Neural cell (in vitro differentiated cells): Measurements from ENCODE around the gene WFDC5. TPM values are rescaled to one million over a fixed set of nuclear protein-coding genes. Genes with fewer than 3 reads are reported as not detected.

ENCODE experiments used
- H2AFZ ChIP-seq: fragments of 200-600, 300-800 bp; sonication (generic), shearing (Covaris generic); 2 replicates; pipeline ENCODE4 v1.6.0; 2014; ENCODE audit warnings: low read depth, mild to moderate bottlenecking, antibody characterized with exemption, low read length, moderate library complexity
- H3F3A ChIP-seq: fragments of 200-600 bp; shearing (Covaris generic); 2 replicates; pipeline ENCODE4 v1.6.1; 2016; ENCODE audit warnings: mild to moderate bottlenecking, moderate library complexity, mixed read lengths, antibody characterized with exemption, low read length; ENCODE audit not compliant: insufficient read depth, poor library complexity, severe bottlenecking
- H3K27ac ChIP-seq: fragments of 200-600, 300-800 bp; sonication (generic), shearing (Covaris generic); 2 replicates; pipeline ENCODE4 v1.5.1; 2014; ENCODE audit warnings: mild to moderate bottlenecking, low read length, moderate library complexity
- H3K27me3 ChIP-seq: fragments of 300-800, 200-600 bp; sonication (generic), shearing (Covaris generic); 2 replicates; pipeline ENCODE4 v1.6.0; 2014; ENCODE audit warnings: mild to moderate bottlenecking, low read depth, low read length, moderate library complexity; ENCODE audit not compliant: insufficient read depth
- H3K36me3 ChIP-seq: fragments of 300-800, 200-600 bp; sonication (generic), shearing (Covaris generic); 2 replicates; pipeline ENCODE4 v1.5.1; 2014; ENCODE audit warnings: mild to moderate bottlenecking, antibody characterized with exemption, low read length, moderate library complexity; ENCODE audit not compliant: insufficient read depth
- H3K4me2 ChIP-seq: fragments of 300-800, 200-600 bp; sonication (generic), shearing (Covaris generic); 2 replicates; pipeline ENCODE4 v1.6.0; 2014; ENCODE audit warnings: mild to moderate bottlenecking, low read length
- H3K4me3 ChIP-seq: fragments of 300-800, 200-600 bp; sonication (generic), shearing (Covaris generic); 2 replicates; pipeline ENCODE4 v1.5.1; 2014; ENCODE audit warnings: mild to moderate bottlenecking, low read length, moderate library complexity
- H3K79me2 ChIP-seq: fragments of 200-600 bp; shearing (Covaris generic); replicated peaks from 2 replicates; pipeline ENCODE4 v1.6.0; 2014; ENCODE audit warnings: mild to moderate bottlenecking, low read length, moderate library complexity; ENCODE audit not compliant: insufficient read depth
- H3K9ac ChIP-seq: fragments of 300-800, 200-600 bp; sonication (generic), shearing (Covaris generic); 2 replicates; pipeline ENCODE4 v1.6.1; 2016; ENCODE audit warnings: mild to moderate bottlenecking, low read length, mixed read lengths
- H3K9me2 ChIP-seq: fragments of 200-600 bp; shearing (Covaris generic); 2 replicates; pipeline ENCODE4 v1.6.1; 2016; ENCODE audit warnings: mild to moderate bottlenecking, low read length, mixed read lengths; ENCODE audit not compliant: insufficient read depth
- H3K9me3 ChIP-seq: fragments of 200-600, 300-800 bp; sonication (generic), shearing (Covaris generic); 2 replicates; pipeline ENCODE4 v1.6.1; 2016; ENCODE audit warnings: mild to moderate bottlenecking, mixed run types, low read length, moderate library complexity, mixed read lengths
- H4K20me1 ChIP-seq: fragments of 200-600 bp; shearing (Covaris generic); 2 replicates; pipeline ENCODE4 v1.6.1; 2016; ENCODE audit warnings: mild to moderate bottlenecking, mixed run types; ENCODE audit not compliant: insufficient read depth
- CTCF ChIP-seq: fragments of 450-650 bp; IDR thresholded peaks from 2 replicates; pipeline ENCODE4 v1.5.1; 2014; ENCODE audit warnings: antibody characterized with exemption, mild to moderate bottlenecking, moderate library complexity; ENCODE audit not compliant: poor library complexity, severe bottlenecking
- EP300 ChIP-seq: fragments of 450-650 bp; conservative IDR thresholded peaks from 2 replicates; pipeline ENCODE4 v1.6.1; 2014; ENCODE audit warnings: antibody characterized with exemption, mild to moderate bottlenecking, moderate library complexity; ENCODE audit not compliant: poor library complexity, severe bottlenecking
- EZH2 ChIP-seq: fragments of 200-600, 300-800 bp; shearing (Covaris generic), sonication (generic); IDR thresholded peaks from 2 replicates; pipeline ENCODE4 v1.6.1; 2014; ENCODE audit warnings: antibody characterized with exemption, low read length, borderline replicate concordance, mild to moderate bottlenecking; ENCODE audit not compliant: insufficient read depth, poor library complexity, severe bottlenecking
- MXI1 ChIP-seq: fragments of 450-650 bp; conservative IDR thresholded peaks from 2 replicates; pipeline ENCODE4 v1.6.1; 2014; ENCODE audit warnings: antibody characterized with exemption, mild to moderate bottlenecking; ENCODE audit not compliant: poor library complexity, severe bottlenecking
- POLR2AphosphoS5 ChIP-seq: IDR thresholded peaks from 2 replicates; pipeline ENCODE4 v1.6.1; 2012
- RAD21 ChIP-seq: fragments of 450-650 bp; conservative IDR thresholded peaks from 2 replicates; pipeline ENCODE4 v1.6.1; 2014; ENCODE audit warnings: antibody characterized with exemption, mild to moderate bottlenecking, moderate library complexity
- REST ChIP-seq: IDR thresholded peaks from 2 replicates; pipeline ENCODE4 v1.6.1; 2012; ENCODE audit warnings: borderline replicate concordance
- SMC3 ChIP-seq: fragments of 450-650 bp; conservative IDR thresholded peaks from 2 replicates; pipeline ENCODE4 v1.6.1; 2014; ENCODE audit warnings: antibody characterized with exemption, mild to moderate bottlenecking, moderate library complexity; ENCODE audit not compliant: poor library complexity
- TAF1 ChIP-seq: IDR thresholded peaks from 2 replicates; pipeline ENCODE4 v1.6.1; 2012; ENCODE audit warnings: low read depth
- polyA plus RNA-seq: library from polyadenylated mRNA; depleted of rRNA; stranded (reverse); fragments of >200 nt; gene quantifications from 2 replicates; pipeline ENCODE4 v1.2.3, GENCODE V29; 2014

Gene WFDC5
- polyA plus RNA-seq, 1 donor from 2014 or later, result not detected

GRCh38 chr20:45083127-45083526 is 31.8 kb downstream of the WFDC5 start:
- no peaks in the 10 kb centered on the region for H3K9me2 ChIP-seq
- no peak overlapping the region for H3K4me2 ChIP-seq
- H3K9me3 ChIP-seq, result no peaks in the 10 kb centered on the region
- no peaks in the 10 kb centered on the region for H3F3A ChIP-seq
- peaks cover 7% of the 10 kb centered on the region for H3K36me3 ChIP-seq
- H2AFZ ChIP-seq, result no peak overlapping the region
- TF ChIP-seq RAD21 (no peak), MXI1 (no peak), EP300 (no peak), TAF1 (no peak), EZH2 (no peak), SMC3 (no peak), CTCF (no peak), REST (no peak), POLR2AphosphoS5 (no peak)
- no peak overlapping the region for H3K4me3 ChIP-seq
- H3K27ac ChIP-seq, result no peak overlapping the region
- no peaks in the 10 kb centered on the region for H3K79me2 ChIP-seq
- H3K27me3 ChIP-seq, result no peaks in the 10 kb centered on the region
- H4K20me1 ChIP-seq, result no peaks in the 10 kb centered on the region
- no peak overlapping the region for H3K9ac ChIP-seq

GRCh38 chr20:45082468-45082867 is 32.5 kb downstream of the WFDC5 start:
- no peak overlapping the region for H3K9ac ChIP-seq
- no peaks in the 10 kb centered on the region for H3K27me3 ChIP-seq
- no peak overlapping the region for H3K27ac ChIP-seq
- no peaks in the 10 kb centered on the region for H3F3A ChIP-seq
- no peak overlapping the region for H3K4me2 ChIP-seq
- TF ChIP-seq SMC3, result no peak
- no peak overlapping the region for H3K4me3 ChIP-seq
- H3K36me3 ChIP-seq, result peaks cover 12% of the 10 kb centered on the region
- no peaks in the 10 kb centered on the region for H3K9me2 ChIP-seq
- H3K79me2 ChIP-seq, result no peaks in the 10 kb centered on the region
- H2AFZ ChIP-seq, result no peak overlapping the region
- H3K9me3 ChIP-seq, result no peaks in the 10 kb centered on the region
- H4K20me1 ChIP-seq, result no peaks in the 10 kb centered on the region
